SK-N-SH (cell line): ENCODE results near the gene P2RY11. TPM values are rescaled to one million over a fixed set of nuclear protein-coding genes. Genes with fewer than 3 reads are reported as not detected.

Source experiments
- CTCF ChIA-PET: fragments of 300-600, 350-600 bp; formaldehyde crosslinking; extraction: SDS; loops from one replicate; lab custom pipeline; 2021; lab: Yijun Ruan, JAX
- POLR2A ChIA-PET: fragments of 350-600 bp; sonication (Branson Sonifier 250); formaldehyde crosslinking; extraction: SDS; loops from one replicate; lab custom pipeline; 2020; ENCODE audit warnings: antibody characterized with exemption, inconsistent platforms; lab: Yijun Ruan, JAX
- DNase-seq: peaks from one replicate; pipeline ENCODE4 v3.0.0; 2012
- H2AFZ ChIP-seq: fragments of 200-600 bp; sonication (generic); 2 replicates; pipeline ENCODE4 v1.8.1; 2016; ENCODE audit warnings: antibody characterized with exemption, mild to moderate bottlenecking, low read depth
- H3F3A ChIP-seq: fragments of 200-600 bp; sonication (generic); replicated peaks from 2 replicates; pipeline ENCODE3; 2016; ENCODE audit warnings: antibody characterized with exemption, mild to moderate bottlenecking; ENCODE audit not compliant: insufficient read depth
- H3K27ac ChIP-seq, 2 experiments: fragments of 200-500 bp in 1 of 2; fragments of 200-600 bp in 1 of 2; sonication (Bioruptor generic) in 1 of 2; sonication (generic), shearing (Covaris generic) in 1 of 2; 2 replicates each; pipeline versions ENCODE4 v1.5.1 to v1.6.1; 2014 to 2016; ENCODE audit warnings: low read depth in 2 of 2, inconsistent platforms in 1 of 2, low read length in 1 of 2, mild to moderate bottlenecking in 1 of 2, mixed read lengths in 1 of 2
- H3K27me3 ChIP-seq: fragments of 200-600 bp; sonication (generic), shearing (Covaris generic); 2 replicates; pipeline ENCODE4 v1.6.1; 2016; ENCODE audit warnings: mixed run types; ENCODE audit not compliant: insufficient read depth
- H3K36me3 ChIP-seq, 2 experiments: fragments of 200-500 bp in 1 of 2; fragments of 200-600 bp in 1 of 2; sonication (Bioruptor generic) in 1 of 2; sonication (generic) in 1 of 2; replicated peaks in 1 of 2; 2 replicates each; pipeline versions ENCODE3 to v1.5.1; 2014 to 2016; ENCODE audit warnings: low read length in 1 of 2, mild to moderate bottlenecking in 1 of 2; ENCODE audit not compliant: insufficient read depth in 2 of 2, control insufficient read depth in 1 of 2
- H3K4me1 ChIP-seq, 2 experiments: fragments of 200-500 bp in 1 of 2; fragments of 200-600 bp in 1 of 2; sonication (Bioruptor generic) in 1 of 2; sonication (generic), shearing (Covaris generic) in 1 of 2; 2 replicates each; pipeline versions ENCODE4 v1.5.1 to v1.6.1; 2014 to 2016; ENCODE audit warnings: low read depth in 1 of 2, low read length in 1 of 2, mixed run types in 1 of 2; ENCODE audit not compliant: insufficient read depth in 2 of 2, control insufficient read depth in 1 of 2
- H3K4me2 ChIP-seq: fragments of 200-600 bp; sonication (generic), shearing (Covaris generic); 2 replicates; pipeline ENCODE4 v1.6.1; 2017; ENCODE audit warnings: mixed run types
- H3K4me3 ChIP-seq, 2 experiments: fragments of 200-500 bp in 1 of 2; fragments of 200-600 bp in 1 of 2; sonication (Bioruptor generic) in 1 of 2; sonication (generic), shearing (Covaris generic) in 1 of 2; 2 replicates each; pipeline versions ENCODE4 v1.5.1 to v1.8.1; 2014 to 2016; ENCODE audit warnings: low read depth in 2 of 2, inconsistent platforms in 1 of 2, low read length in 1 of 2, mild to moderate bottlenecking in 1 of 2, mixed read lengths in 1 of 2, moderate library complexity in 1 of 2
- H3K79me2 ChIP-seq: fragments of 200-600 bp; sonication (generic); 2 replicates; pipeline ENCODE4 v1.8.1; 2017; ENCODE audit warnings: mild to moderate bottlenecking; ENCODE audit not compliant: insufficient read depth
- H3K9ac ChIP-seq: fragments of 200-600 bp; sonication (generic); 2 replicates; pipeline ENCODE4 v1.6.1; 2017; ENCODE audit warnings: mixed run types
- H3K9me2 ChIP-seq: fragments of 200-600 bp; sonication (generic); 2 replicates; pipeline ENCODE4 v1.6.1; 2017; ENCODE audit warnings: mixed run types
- H3K9me3 ChIP-seq: fragments of 200-600 bp; sonication (generic); 2 replicates; pipeline ENCODE4 v1.6.1; 2017; ENCODE audit warnings: mixed run types, mild to moderate bottlenecking, moderate library complexity
- H4K20me1 ChIP-seq: fragments of 200-600 bp; sonication (generic); 2 replicates; pipeline ENCODE4 v1.6.1; 2017; ENCODE audit warnings: mild to moderate bottlenecking, mixed run types; ENCODE audit not compliant: insufficient read depth
- EZH2phosphoT487 ChIP-seq: fragments of 200-600 bp; sonication (generic); IDR thresholded peaks from 2 replicates; pipeline ENCODE4 v1.6.1; 2017; ENCODE audit warnings: low read depth, mixed run types, mild to moderate bottlenecking, antibody characterized with exemption, moderate library complexity, borderline replicate concordance
- FOXM1 ChIP-seq: IDR thresholded peaks from 2 replicates; pipeline ENCODE4 v1.4.0; 2012; ENCODE audit warnings: low read depth, mild to moderate bottlenecking
- RFX5 ChIP-seq: IDR thresholded peaks from 2 replicates; pipeline ENCODE4 v1.6.1; 2012; ENCODE audit warnings: mild to moderate bottlenecking, improper control_type of control experiment, low read length
- WGBS: methylation state at CpG from one replicate; pipeline ENCODE4 v1.1.6; 2017; ENCODE audit warnings: low lambda C conversion rate; 5-methylcytosine and 5-hydroxymethylcytosine counted together
- polyA plus RNA-seq, 3 experiments: library from polyadenylated mRNA; depleted of rRNA; stranded (reverse); fragments of >200 nt; gene quantifications; 2 replicates each; pipeline ENCODE4 v1.2.3, GENCODE V29; 2012
- TF ChIP-seq, protein P1 (sequence below): fragments of 150-350 bp; IDR thresholded peaks from 2 replicates; pipeline ENCODE4 v1.6.1; 2016; ENCODE audit warnings: mild to moderate bottlenecking, low read depth, low read length
- TF ChIP-seq, protein P2 (sequence below): fragments of 150-350 bp; IDR thresholded peaks from 2 replicates; pipeline ENCODE4 v1.6.1; 2017; ENCODE audit warnings: antibody characterized with exemption, low read length, low read depth, borderline replicate concordance

P2RY11 gene
- polyA plus RNA-seq, 1 of the 3 experiments (the other 2 are of a cell fraction), result 6.8 TPM

DNA sequence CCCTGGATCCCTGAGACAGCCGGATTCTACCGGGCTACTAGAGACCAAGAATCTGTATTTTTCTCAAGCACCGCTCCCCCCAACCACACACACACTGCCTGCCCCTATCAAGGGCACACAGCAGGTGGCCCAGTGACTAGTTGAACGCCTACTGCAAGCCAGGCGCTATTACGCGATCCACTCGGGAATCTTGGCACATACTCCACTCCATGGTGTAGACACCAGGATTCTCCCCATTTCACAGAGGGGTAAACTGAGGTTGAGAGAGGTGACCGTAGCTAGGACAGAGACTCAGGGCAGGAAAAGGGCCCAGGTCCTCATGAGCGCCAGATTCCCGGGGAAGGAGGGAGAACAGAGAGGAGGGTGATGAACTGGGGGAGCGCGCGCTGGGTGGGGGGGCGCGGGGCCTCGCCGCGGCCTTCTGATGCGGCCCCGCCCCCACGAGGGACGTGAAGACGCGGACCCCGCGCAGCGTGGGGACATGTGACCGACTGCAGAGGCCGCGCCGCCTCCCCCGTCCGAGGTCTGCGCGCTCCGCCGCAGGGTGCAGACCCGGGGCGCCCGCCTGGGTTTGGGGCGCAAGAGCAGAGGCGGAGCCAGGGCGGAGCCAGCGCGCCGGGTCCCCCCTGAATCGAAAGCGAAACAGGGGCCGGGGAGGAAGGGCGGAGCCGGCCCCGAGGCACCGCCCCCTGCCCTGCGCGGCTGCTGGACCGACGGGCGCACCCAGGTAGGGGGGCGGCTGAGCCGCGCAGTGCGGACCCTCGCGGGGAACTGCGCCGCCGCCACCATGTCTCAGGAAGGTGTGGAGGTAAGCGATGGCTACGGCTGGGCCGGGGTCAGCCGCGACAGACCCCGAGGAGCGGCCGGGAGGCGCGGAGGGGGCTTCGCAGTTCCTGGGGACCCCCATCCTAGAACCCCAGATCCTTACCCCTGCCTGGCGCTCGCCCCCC, 25.6 kb upstream of the P2RY11 start, which contains the start of gene SHFL (continued):
- TF ChIP-seq, protein P1, sequence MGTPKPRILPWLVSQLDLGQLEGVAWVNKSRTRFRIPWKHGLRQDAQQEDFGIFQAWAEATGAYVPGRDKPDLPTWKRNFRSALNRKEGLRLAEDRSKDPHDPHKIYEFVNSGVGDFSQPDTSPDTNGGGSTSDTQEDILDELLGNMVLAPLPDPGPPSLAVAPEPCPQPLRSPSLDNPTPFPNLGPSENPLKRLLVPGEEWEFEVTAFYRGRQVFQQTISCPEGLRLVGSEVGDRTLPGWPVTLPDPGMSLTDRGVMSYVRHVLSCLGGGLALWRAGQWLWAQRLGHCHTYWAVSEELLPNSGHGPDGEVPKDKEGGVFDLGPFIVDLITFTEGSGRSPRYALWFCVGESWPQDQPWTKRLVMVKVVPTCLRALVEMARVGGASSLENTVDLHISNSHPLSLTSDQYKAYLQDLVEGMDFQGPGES, result no peak
- TF ChIP-seq EZH2phosphoT487 (no peak), FOXM1 (no peak)

DNA sequence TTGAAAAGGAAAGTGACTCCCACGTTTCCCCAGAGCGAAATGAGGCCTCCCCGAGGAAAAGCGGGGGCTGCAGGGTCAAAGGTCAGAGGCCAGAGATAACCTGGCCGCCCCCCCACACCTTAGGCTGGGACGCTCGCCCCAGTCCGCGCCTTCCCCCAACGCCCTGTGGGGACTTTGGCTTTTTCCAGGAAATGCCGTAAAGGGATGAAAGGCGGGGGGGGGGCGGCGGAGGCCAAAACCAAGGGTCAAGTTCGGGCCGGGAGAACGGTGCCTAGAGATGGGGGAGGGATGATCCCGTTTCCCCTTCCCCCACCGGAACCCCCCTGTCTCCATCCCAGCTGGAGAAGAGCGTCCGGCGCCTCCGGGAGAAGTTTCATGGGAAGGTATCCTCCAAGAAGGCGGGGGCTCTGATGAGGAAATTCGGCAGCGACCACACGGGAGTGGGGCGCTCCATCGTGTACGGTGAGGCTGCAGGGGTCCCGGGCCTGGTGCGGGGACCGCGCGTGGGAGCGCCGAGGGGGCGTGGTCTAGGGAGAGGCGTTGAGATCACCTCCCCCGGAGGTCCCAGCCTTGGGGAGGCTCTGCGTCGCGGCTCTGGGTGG, 24.8 kb upstream of the P2RY11 start:
- TF ChIP-seq, protein P2, sequence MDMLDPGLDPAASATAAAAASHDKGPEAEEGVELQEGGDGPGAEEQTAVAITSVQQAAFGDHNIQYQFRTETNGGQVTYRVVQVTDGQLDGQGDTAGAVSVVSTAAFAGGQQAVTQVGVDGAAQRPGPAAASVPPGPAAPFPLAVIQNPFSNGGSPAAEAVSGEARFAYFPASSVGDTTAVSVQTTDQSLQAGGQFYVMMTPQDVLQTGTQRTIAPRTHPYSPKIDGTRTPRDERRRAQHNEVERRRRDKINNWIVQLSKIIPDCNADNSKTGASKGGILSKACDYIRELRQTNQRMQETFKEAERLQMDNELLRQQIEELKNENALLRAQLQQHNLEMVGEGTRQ, result no peak
- no peak for TF ChIP-seq RFX5
- Histone ChIP-seq H3K4me1 (peaks cover 0 to 7% of the 10 kb centered on the region in 2 experiments; a peak in 1 of 4 replicates), H3K36me3 (no peaks in the 10 kb centered on the region), H3K9me2 (no peaks in the 10 kb centered on the region), H3K9me3 (no peaks in the 10 kb centered on the region), H3K27ac (peak overlapping the region in 1 of 2 experiments; percentile 66; a peak in 1 of 4 replicates), H3K4me2 (peak overlapping the region; percentile 90), H4K20me1 (no peaks in the 10 kb centered on the region), H3F3A (peaks cover 5% of the 10 kb centered on the region), H3K27me3 (peaks cover 5% of the 10 kb centered on the region; the same call in 1 of the 2 replicates), H3K9ac (peak overlapping the region; percentile 71), H3K4me3 (peak overlapping the region; percentile 82 to 100), H2AFZ (peak overlapping the region; percentile 96), H3K79me2 (no peaks in the 10 kb centered on the region; the same call in 1 of the 2 replicates)
- WGBS, result 33% methylated on average over 17 of the region's 43 CpGs
- ChIA-PET CTCF (no interaction called here), POLR2A (no interaction called here)
- no peak for DNase-seq

DNA sequence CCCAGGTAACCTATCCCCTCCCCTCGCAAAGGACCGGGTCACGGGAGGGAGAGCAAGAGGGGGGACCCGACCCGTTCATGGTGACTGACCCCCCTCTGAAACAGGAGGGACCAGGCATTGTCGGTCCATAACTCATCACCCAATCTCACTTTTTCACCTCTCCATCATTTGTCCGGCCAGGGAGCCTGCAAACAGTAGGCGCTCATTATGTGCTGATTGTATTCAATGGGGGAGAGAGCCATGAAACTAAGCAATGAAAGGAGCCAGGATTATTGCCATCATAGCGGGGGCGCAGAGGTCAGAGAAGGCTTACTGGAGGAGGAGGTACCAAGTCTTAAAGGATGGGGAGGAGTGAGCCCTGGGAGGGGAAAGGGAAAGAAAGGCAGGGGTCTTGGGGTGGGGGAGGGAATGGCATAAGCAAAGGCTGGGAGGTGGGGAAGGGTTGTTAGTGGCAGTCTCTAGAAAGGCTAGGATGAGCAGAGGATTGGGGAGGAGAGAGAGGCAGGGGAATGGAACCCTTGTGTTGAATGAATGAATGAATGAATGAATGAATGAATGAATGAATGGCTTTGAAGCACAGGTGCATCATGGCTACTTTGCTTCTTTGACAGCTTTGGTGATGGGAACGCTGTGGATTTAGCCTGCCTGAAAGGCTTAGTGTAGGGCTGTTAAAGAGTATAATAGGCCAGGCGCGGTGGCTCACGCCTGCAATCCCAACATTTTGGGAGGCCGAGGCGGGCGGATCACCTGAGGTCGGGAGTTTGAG, 24.0 kb upstream of the P2RY11 start:
- H3K79me2 ChIP-seq, result no peaks in the 10 kb centered on the region; the same call in 1 of the 2 replicates
- no peaks in the 10 kb centered on the region for H3K9me3 ChIP-seq
- DNase-seq, result no peak
- peak overlapping the region; percentile 82 to 100; a peak in 3 of 4 replicates for H3K4me3 ChIP-seq
- H3K4me1 ChIP-seq, result peaks cover 0 to 7% of the 10 kb centered on the region in 2 experiments; a peak in 1 of 4 replicates
- H3K27ac ChIP-seq, result no peak overlapping the region
- TF ChIP-seq, protein P2, result no peak
- TF ChIP-seq, protein P1, result no peak
- TF ChIP-seq RFX5 (no peak), EZH2phosphoT487 (no peak)
- H2AFZ ChIP-seq, result no peak overlapping the region
- CTCF ChIA-PET, result no interaction called here
- peaks cover 5% of the 10 kb centered on the region for H3F3A ChIP-seq
- no peak overlapping the region for H3K9ac ChIP-seq
- POLR2A ChIA-PET, result no interaction called here
- peaks cover 0 to 4% of the 10 kb centered on the region in 2 experiments for H3K36me3 ChIP-seq
- peak overlapping the region; percentile 90 for H3K4me2 ChIP-seq
- no peaks in the 10 kb centered on the region for H3K9me2 ChIP-seq
- peaks cover 3% of the 10 kb centered on the region; the same call in 1 of the 2 replicates for H3K27me3 ChIP-seq
- WGBS, result 96% methylated on average over 15 of the region's 18 CpGs
- no peaks in the 10 kb centered on the region for H4K20me1 ChIP-seq
